ENCODE results near the gene FTH1.

The FTH1 gene

DNA sequence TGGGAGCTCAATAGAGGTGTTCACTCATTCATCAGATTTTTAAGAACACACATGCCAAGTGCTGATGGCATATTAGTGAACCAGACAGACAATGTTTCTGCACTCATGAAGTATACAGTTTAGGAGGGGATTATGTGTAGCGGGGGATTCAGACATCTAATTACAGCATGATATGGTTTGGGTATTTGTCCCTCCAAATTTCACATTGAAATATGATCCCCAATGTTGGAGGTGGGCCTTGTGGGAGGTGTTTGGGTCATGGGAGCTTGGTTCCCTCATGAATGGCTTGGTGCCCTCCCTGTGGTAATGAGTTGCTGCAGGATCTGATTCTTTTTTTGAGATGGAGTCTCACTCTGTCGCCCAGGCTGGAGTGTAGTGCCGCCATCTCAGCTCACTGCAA, 41.2 kb downstream of the FTH1 start:
- peaks cover 30% of the 10 kb centered on the region for H3K27me3 ChIP-seq (ENCODE audit: control insufficient read depth, low read length)
- no peaks in the 10 kb centered on the region for H3K9me3 ChIP-seq (ENCODE audit: control insufficient read depth, insufficient read depth, low read length)
- H3F3A ChIP-seq (ENCODE audit: control insufficient read depth, insufficient read depth): no peaks in the 10 kb centered on the region
- H3K79me2 ChIP-seq (ENCODE audit: control insufficient read depth, low read length): no peaks in the 10 kb centered on the region
- no peaks in the 10 kb centered on the region for H3K9me2 ChIP-seq (replicated peaks; ENCODE audit: control insufficient read depth, low read length)
- H4K20me1 ChIP-seq (ENCODE audit: control insufficient read depth, insufficient read depth, low read depth, low read length): no peaks in the 10 kb centered on the region
- TF ChIP-seq, protein P1, sequence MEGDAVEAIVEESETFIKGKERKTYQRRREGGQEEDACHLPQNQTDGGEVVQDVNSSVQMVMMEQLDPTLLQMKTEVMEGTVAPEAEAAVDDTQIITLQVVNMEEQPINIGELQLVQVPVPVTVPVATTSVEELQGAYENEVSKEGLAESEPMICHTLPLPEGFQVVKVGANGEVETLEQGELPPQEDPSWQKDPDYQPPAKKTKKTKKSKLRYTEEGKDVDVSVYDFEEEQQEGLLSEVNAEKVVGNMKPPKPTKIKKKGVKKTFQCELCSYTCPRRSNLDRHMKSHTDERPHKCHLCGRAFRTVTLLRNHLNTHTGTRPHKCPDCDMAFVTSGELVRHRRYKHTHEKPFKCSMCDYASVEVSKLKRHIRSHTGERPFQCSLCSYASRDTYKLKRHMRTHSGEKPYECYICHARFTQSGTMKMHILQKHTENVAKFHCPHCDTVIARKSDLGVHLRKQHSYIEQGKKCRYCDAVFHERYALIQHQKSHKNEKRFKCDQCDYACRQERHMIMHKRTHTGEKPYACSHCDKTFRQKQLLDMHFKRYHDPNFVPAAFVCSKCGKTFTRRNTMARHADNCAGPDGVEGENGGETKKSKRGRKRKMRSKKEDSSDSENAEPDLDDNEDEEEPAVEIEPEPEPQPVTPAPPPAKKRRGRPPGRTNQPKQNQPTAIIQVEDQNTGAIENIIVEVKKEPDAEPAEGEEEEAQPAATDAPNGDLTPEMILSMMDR (IDR thresholded peaks at IDR 0.05; ENCODE audit: low read depth, low read length, poor library complexity, severe bottlenecking): no peak
- no peak for TF ChIP-seq EZH2phosphoT487 (IDR thresholded peaks at IDR 0.05; ENCODE audit: borderline replicate concordance, low read length)
- no peak overlapping the region for H3K27ac ChIP-seq (ENCODE audit: low read depth, low read length)
- H3K4me3 ChIP-seq (ENCODE audit: low read length): no peak overlapping the region
- H3K36me3 ChIP-seq (ENCODE audit: control insufficient read depth, low read length): no peaks in the 10 kb centered on the region
- no peaks in the 10 kb centered on the region for H3K4me1 ChIP-seq (ENCODE audit: control insufficient read depth, low read length)
- no peak overlapping the region for H3K4me2 ChIP-seq (ENCODE audit: low read length)

DNA sequence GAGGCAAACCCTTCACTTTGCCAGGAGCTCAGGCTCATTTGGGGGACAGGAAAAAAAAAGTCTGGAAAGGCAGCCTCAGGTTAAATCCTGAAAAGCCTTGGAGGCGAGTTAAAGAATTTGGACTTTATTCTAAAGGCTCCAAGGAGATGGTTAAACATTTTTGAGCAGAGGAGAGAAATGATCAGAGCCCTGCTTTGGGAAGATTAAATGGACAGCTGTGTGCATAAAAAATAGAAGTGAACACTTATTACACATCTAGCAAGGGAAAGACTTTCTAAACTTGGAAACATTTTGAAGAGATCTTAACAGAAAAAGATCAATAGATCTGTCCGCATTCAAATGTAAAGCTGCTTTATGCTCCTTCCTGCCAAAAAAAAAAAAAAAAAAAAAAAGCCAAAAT, 41.7 kb downstream of the FTH1 start:
- no peaks in the 10 kb centered on the region for H3F3A ChIP-seq (ENCODE audit: control insufficient read depth, insufficient read depth)
- no peaks in the 10 kb centered on the region for H4K20me1 ChIP-seq (ENCODE audit: control insufficient read depth, insufficient read depth, low read depth, low read length)
- H3K4me1 ChIP-seq (ENCODE audit: control insufficient read depth, low read length): no peaks in the 10 kb centered on the region
- no peaks in the 10 kb centered on the region for H3K36me3 ChIP-seq (ENCODE audit: control insufficient read depth, low read length)
- no peaks in the 10 kb centered on the region for H3K9me2 ChIP-seq (replicated peaks; ENCODE audit: control insufficient read depth, low read length)
- no peak overlapping the region for H3K4me3 ChIP-seq (ENCODE audit: low read length)
- H3K27me3 ChIP-seq (ENCODE audit: control insufficient read depth, low read length): peaks cover 25% of the 10 kb centered on the region
- no peaks in the 10 kb centered on the region for H3K9me3 ChIP-seq (ENCODE audit: control insufficient read depth, insufficient read depth, low read length)
- TF ChIP-seq, protein P1 (IDR thresholded peaks at IDR 0.05; ENCODE audit: low read depth, low read length, poor library complexity, severe bottlenecking): no peak
- TF ChIP-seq EZH2phosphoT487 (IDR thresholded peaks at IDR 0.05; ENCODE audit: borderline replicate concordance, low read length): no peak
- H3K4me2 ChIP-seq (ENCODE audit: low read length): no peak overlapping the region
- no peak overlapping the region for H3K27ac ChIP-seq (ENCODE audit: low read depth, low read length)
- H3K79me2 ChIP-seq (ENCODE audit: control insufficient read depth, low read length): no peaks in the 10 kb centered on the region

DNA sequence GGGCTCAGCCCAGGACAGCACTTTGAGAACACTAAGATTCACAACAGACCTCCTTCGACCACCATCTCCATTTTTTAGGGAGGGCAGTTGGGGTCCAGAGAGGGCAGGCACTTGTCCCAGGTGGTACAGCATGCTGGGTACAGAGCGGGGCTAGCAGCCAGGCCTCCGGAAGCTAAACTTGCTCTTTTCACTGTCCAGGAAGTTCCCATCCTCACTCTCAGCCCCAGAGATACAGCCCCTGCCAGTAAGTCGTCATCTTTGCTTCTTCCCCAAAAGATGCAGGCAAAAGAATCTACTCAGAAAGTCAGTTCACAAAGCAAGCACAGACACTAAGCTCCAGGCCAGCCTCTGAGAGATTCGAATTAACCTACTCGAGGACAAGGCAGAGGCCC, 43.4 kb downstream of the FTH1 start:
- Histone ChIP-seq H3K4me3 (ENCODE audit: low read length) (no peak overlapping the region), H3K4me2 (ENCODE audit: low read length) (no peak overlapping the region), H3K79me2 (ENCODE audit: control insufficient read depth, low read length) (no peaks in the 10 kb centered on the region), H3K4me1 (ENCODE audit: control insufficient read depth, low read length) (no peaks in the 10 kb centered on the region), H3K9me3 (ENCODE audit: control insufficient read depth, insufficient read depth, low read length) (no peaks in the 10 kb centered on the region), H3F3A (ENCODE audit: control insufficient read depth, insufficient read depth) (no peaks in the 10 kb centered on the region), H3K9me2 (replicated peaks; ENCODE audit: control insufficient read depth, low read length) (no peaks in the 10 kb centered on the region), H3K36me3 (ENCODE audit: control insufficient read depth, low read length) (no peaks in the 10 kb centered on the region), H3K27me3 (ENCODE audit: control insufficient read depth, low read length) (peaks cover 25% of the 10 kb centered on the region), H4K20me1 (ENCODE audit: control insufficient read depth, insufficient read depth, low read depth, low read length) (no peaks in the 10 kb centered on the region), H3K27ac (ENCODE audit: low read depth, low read length) (no peak overlapping the region)
- TF ChIP-seq, protein P1 (IDR thresholded peaks at IDR 0.05; ENCODE audit: low read depth, low read length, poor library complexity, severe bottlenecking): no peak
- no peak for TF ChIP-seq EZH2phosphoT487 (IDR thresholded peaks at IDR 0.05; ENCODE audit: borderline replicate concordance, low read length)

Data from DOHH2 (cell line).